Effector memory CD4-positive, alpha-beta T cell (primary cell): ENCODE data around the gene CA9.

Source experiments
- DNase-seq, 3 donors: peaks; one replicate each; pipeline ENCODE4 v3.0.0-alpha.2; 2020
- H3K27ac ChIP-seq: 2 replicates; pipeline ENCODE4 v1.7.0; 2013; ENCODE audit warnings: mild to moderate bottlenecking, low read length, moderate library complexity; ENCODE audit not compliant: insufficient read depth, poor library complexity, severe bottlenecking
- H3K27me3 ChIP-seq: replicated peaks from 2 replicates; pipeline ENCODE4 v1.7.0; 2013; ENCODE audit warnings: mild to moderate bottlenecking, low read length; ENCODE audit not compliant: insufficient read depth, control insufficient read depth, poor library complexity, severe bottlenecking
- H3K36me3 ChIP-seq: 2 replicates; pipeline ENCODE4 v1.7.0; 2013; ENCODE audit warnings: mild to moderate bottlenecking, low read length, moderate library complexity; ENCODE audit not compliant: control insufficient read depth, insufficient read depth
- H3K4me1 ChIP-seq: 2 replicates; pipeline ENCODE4 v1.7.0; 2013; ENCODE audit warnings: low read length, mild to moderate bottlenecking; ENCODE audit not compliant: control insufficient read depth, insufficient read depth, poor library complexity, severe bottlenecking
- H3K4me3 ChIP-seq: 2 replicates; pipeline ENCODE4 v1.7.0; 2013; ENCODE audit warnings: low read length, low read depth, mild to moderate bottlenecking; ENCODE audit not compliant: insufficient read depth, poor library complexity, severe bottlenecking
- H3K9me3 ChIP-seq: 2 replicates; pipeline ENCODE4 v1.7.0; 2013; ENCODE audit warnings: mild to moderate bottlenecking, low read length, moderate library complexity; ENCODE audit not compliant: control insufficient read depth

Gene CA9

GRCh38 chr9:35713578-35713977, 39.9 kb downstream of the CA9 start:
- DNase-seq: no peak
- Histone ChIP-seq H3K27ac (no peak overlapping the region), H3K27me3 (no peaks in the 10 kb centered on the region), H3K36me3 (peaks cover 96% of the 10 kb centered on the region), H3K4me3 (no peak overlapping the region), H3K9me3 (no peaks in the 10 kb centered on the region), H3K4me1 (no peaks in the 10 kb centered on the region)

- peaks cover 96% of the 10 kb centered on the region for H3K36me3 ChIP-seq
- H3K4me3 ChIP-seq: no peak overlapping the region
- H3K4me1 ChIP-seq: no peaks in the 10 kb centered on the region
- DNase-seq: no peak
- no peaks in the 10 kb centered on the region for H3K27me3 ChIP-seq
- no peak overlapping the region for H3K27ac ChIP-seq
- H3K9me3 ChIP-seq: no peaks in the 10 kb centered on the region
These were observed 40.4 kb downstream of the CA9 start for GRCh38 chr9:35714123-35714522.

- H3K4me1 ChIP-seq: no peaks in the 10 kb centered on the region
- H3K4me3 ChIP-seq: no peak overlapping the region
- peaks cover 99% of the 10 kb centered on the region for H3K36me3 ChIP-seq
- no peaks in the 10 kb centered on the region for H3K27me3 ChIP-seq
- DNase-seq: no peak
- H3K27ac ChIP-seq: no peak overlapping the region
- no peaks in the 10 kb centered on the region for H3K9me3 ChIP-seq
These were observed 41.0 kb downstream of the CA9 start for GRCh38 chr9:35714579-35715252.

GRCh38 chr9:35716230-35716629, 42.5 kb downstream of the CA9 start:
- Histone ChIP-seq H3K4me3 (no peak overlapping the region), H3K9me3 (no peaks in the 10 kb centered on the region), H3K4me1 (no peaks in the 10 kb centered on the region), H3K27ac (no peak overlapping the region), H3K27me3 (no peaks in the 10 kb centered on the region), H3K36me3 (peaks cover 100% of the 10 kb centered on the region)
- no peak for DNase-seq

GRCh38 chr9:35717132-35717870, 43.6 kb downstream of the CA9 start:
- Histone ChIP-seq H3K36me3 (peaks cover 100% of the 10 kb centered on the region), H3K4me1 (no peaks in the 10 kb centered on the region), H3K4me3 (no peak overlapping the region), H3K27ac (no peak overlapping the region), H3K9me3 (no peaks in the 10 kb centered on the region), H3K27me3 (no peaks in the 10 kb centered on the region)
- DNase-seq: no peak

GRCh38 chr9:35718721-35719511, 45.2 kb downstream of the CA9 start:
- DNase-seq: no peak
- H3K4me1 ChIP-seq: no peaks in the 10 kb centered on the region
- H3K27me3 ChIP-seq: no peaks in the 10 kb centered on the region
- no peaks in the 10 kb centered on the region for H3K9me3 ChIP-seq
- H3K36me3 ChIP-seq: peaks cover 100% of the 10 kb centered on the region
- no peak overlapping the region for H3K4me3 ChIP-seq
- no peak overlapping the region for H3K27ac ChIP-seq

GRCh38 chr9:35719546-35719945, 45.8 kb downstream of the CA9 start:
- Histone ChIP-seq H3K27ac (no peak overlapping the region), H3K9me3 (no peaks in the 10 kb centered on the region), H3K4me3 (no peak overlapping the region), H3K36me3 (peaks cover 100% of the 10 kb centered on the region), H3K4me1 (no peaks in the 10 kb centered on the region), H3K27me3 (no peaks in the 10 kb centered on the region)
- no peak for DNase-seq

- DNase-seq: no peak
- H3K27me3 ChIP-seq: no peaks in the 10 kb centered on the region
- no peak overlapping the region for H3K4me3 ChIP-seq
- no peak overlapping the region for H3K27ac ChIP-seq
- no peaks in the 10 kb centered on the region for H3K9me3 ChIP-seq
- peaks cover 19% of the 10 kb centered on the region for H3K4me1 ChIP-seq
- peaks cover 80% of the 10 kb centered on the region for H3K36me3 ChIP-seq
These were observed 49.7 kb downstream of the CA9 start for GRCh38 chr9:35723426-35723825.

GRCh38 chr9:35723908-35724307, 50.2 kb downstream of the CA9 start:
- Histone ChIP-seq H3K27ac (no peak overlapping the region), H3K36me3 (peaks cover 75% of the 10 kb centered on the region), H3K4me3 (no peak overlapping the region), H3K4me1 (peaks cover 22% of the 10 kb centered on the region), H3K9me3 (no peaks in the 10 kb centered on the region), H3K27me3 (no peaks in the 10 kb centered on the region)
- DNase-seq: no peak

GRCh38 chr9:35725362-35725761, 51.6 kb downstream of the CA9 start:
- Histone ChIP-seq H3K27me3 (no peaks in the 10 kb centered on the region), H3K4me1 (peaks cover 36% of the 10 kb centered on the region), H3K36me3 (peaks cover 61% of the 10 kb centered on the region), H3K9me3 (no peaks in the 10 kb centered on the region), H3K27ac (no peak overlapping the region), H3K4me3 (no peak overlapping the region)
- no peak for DNase-seq
